ENCODE data around the gene ARHGAP32.

Gene ARHGAP32

GRCh38 chr11:129192150-129192549 lies at the start of gene ARHGAP32:
ARHGAP32 (minus strand) TSS chr11:129192325; CDS start chr11:129192198, 127 bp downstream.
- no peak for DNase-seq

- no peak for DNase-seq
Observed at GRCh38 chr11:129239207-129239606, 47.1 kb upstream of the ARHGAP32 start.

- DNase-seq, result no peak
Observed at GRCh38 chr11:129237880-129238638, 45.9 kb upstream of the ARHGAP32 start.

GRCh38 chr11:129237456-129237855 lies 45.3 kb upstream of the ARHGAP32 start:
- DNase-seq, result no peak

- DNase-seq, result no peak
Observed at GRCh38 chr11:129236850-129237249, 44.7 kb upstream of the ARHGAP32 start.

- DNase-seq, result no peak
Observed at GRCh38 chr11:129234978-129235377, 42.9 kb upstream of the ARHGAP32 start.

GRCh38 chr11:129230006-129230405 lies 37.9 kb upstream of the ARHGAP32 start:
- no peak for DNase-seq

GRCh38 chr11:129226207-129226798 lies 34.2 kb upstream of the ARHGAP32 start:
- DNase-seq, result no peak

GRCh38 chr11:129225190-129225589 lies 33.1 kb upstream of the ARHGAP32 start:
- no peak for DNase-seq

GRCh38 chr11:129224538-129224937 lies 32.4 kb upstream of the ARHGAP32 start:
- no peak for DNase-seq

GRCh38 chr11:129223701-129224149 lies 31.6 kb upstream of the ARHGAP32 start:
- DNase-seq, result no peak

GRCh38 chr11:129223260-129223659 lies 31.1 kb upstream of the ARHGAP32 start:
- no peak for DNase-seq

GRCh38 chr11:129222158-129222557 lies 30.0 kb upstream of the ARHGAP32 start:
- DNase-seq, result no peak

- DNase-seq, result no peak
Observed at GRCh38 chr11:129215506-129216245, 23.6 kb upstream of the ARHGAP32 start.

- DNase-seq, result no peak
Observed at GRCh38 chr11:129214710-129215295, 22.7 kb upstream of the ARHGAP32 start.

- no peak for DNase-seq
Observed at GRCh38 chr11:129213261-129213660, 21.1 kb upstream of the ARHGAP32 start.

GRCh38 chr11:129211397-129211796 lies 19.3 kb upstream of the ARHGAP32 start:
- DNase-seq, result no peak

- DNase-seq, result no peak
Observed at GRCh38 chr11:129210831-129211181, 18.7 kb upstream of the ARHGAP32 start.

GRCh38 chr11:129209891-129210830 lies 18.0 kb upstream of the ARHGAP32 start:
- DNase-seq, result no peak

- DNase-seq, result no peak
Observed at GRCh38 chr11:129208863-129209262, 16.7 kb upstream of the ARHGAP32 start.

- DNase-seq, result no peak
Observed at GRCh38 chr11:129204150-129204838, 12.2 kb upstream of the ARHGAP32 start.

GRCh38 chr11:129202646-129203045 lies 10.5 kb upstream of the ARHGAP32 start:
- no peak for DNase-seq

All from NCI-H187 treated with DMSO at 0.1 percent for 48 hours (cell line).